Bronchial epithelial cell (primary cell): ENCODE measurements around the gene LHFPL4. TPM values are rescaled to one million over a fixed set of nuclear protein-coding genes. Genes with fewer than 3 reads are reported as not detected.

Experiments
- DNase-seq: peaks from one replicate; pipeline ENCODE4 v3.0.0-alpha.2; 2010; ENCODE audit warnings: low read depth
- FAIRE-seq: peaks from 2 replicates; lab custom pipeline; 2011; peaks lifted over from hg19 to GRCh38; lab: Jason Lieb, UNC
- H3K27me3 ChIP-seq: 2 replicates; pipeline ENCODE4 v1.5.1; 2011; ENCODE audit warnings: low read length; ENCODE audit not compliant: control insufficient read depth, insufficient read depth
- H3K36me3 ChIP-seq: 2 replicates; pipeline ENCODE4 v1.5.1; 2011; ENCODE audit warnings: low read length; ENCODE audit not compliant: control insufficient read depth, insufficient read depth
- H3K4me3 ChIP-seq: 2 replicates; pipeline ENCODE4 v1.5.1; 2011; ENCODE audit warnings: mild to moderate bottlenecking, low read depth, low read length, control low read depth
- CTCF ChIP-seq: IDR thresholded peaks from 2 replicates; pipeline ENCODE4 v1.5.1; 2011; ENCODE audit warnings: mild to moderate bottlenecking, moderate library complexity, low read length, control low read depth, inconsistent platforms; ENCODE audit not compliant: insufficient read depth, severe bottlenecking
- total RNA-seq: library from RNA; depleted of rRNA; stranded (reverse); fragments of >200 nt; gene quantifications from 2 replicates; pipeline ENCODE4 v1.2.1, GENCODE V29; 2014

Gene LHFPL4
- total RNA-seq, 1 donor from 2014 or later: not detected

GRCh38 chr3:9549600-9549999, 4.0 kb downstream of the LHFPL4 start:
- no peak overlapping the region for H3K4me3 ChIP-seq
- FAIRE-seq: no peak
- no peaks in the 10 kb centered on the region for H3K36me3 ChIP-seq
- DNase-seq: no peak
- TF ChIP-seq CTCF: no peak
- H3K27me3 ChIP-seq: peaks cover 5% of the 10 kb centered on the region

DNA sequence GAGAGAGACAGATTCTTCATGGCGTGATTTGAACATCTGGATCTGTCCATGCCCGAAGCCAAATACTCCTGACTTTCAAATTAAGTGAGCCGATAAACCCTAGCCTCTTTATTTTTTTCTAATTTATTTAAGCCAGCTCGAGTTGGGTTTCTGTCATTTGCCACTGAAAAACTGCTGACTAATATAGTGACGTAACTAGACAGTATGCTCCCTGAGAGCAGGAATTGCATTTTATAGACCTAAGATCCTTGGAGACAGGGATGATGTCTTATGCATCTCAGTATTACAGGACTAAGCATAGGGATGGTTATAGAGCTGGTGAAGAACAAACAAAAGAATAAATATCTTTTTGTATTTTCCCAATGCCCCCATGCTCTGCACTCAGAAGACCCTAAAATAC, 4.6 kb downstream of the LHFPL4 start:
- Histone ChIP-seq H3K4me3 (no peak overlapping the region), H3K36me3 (no peaks in the 10 kb centered on the region), H3K27me3 (peaks cover 5% of the 10 kb centered on the region)
- no peak for TF ChIP-seq CTCF
- DNase-seq (no peak), FAIRE-seq (no peak)

DNA sequence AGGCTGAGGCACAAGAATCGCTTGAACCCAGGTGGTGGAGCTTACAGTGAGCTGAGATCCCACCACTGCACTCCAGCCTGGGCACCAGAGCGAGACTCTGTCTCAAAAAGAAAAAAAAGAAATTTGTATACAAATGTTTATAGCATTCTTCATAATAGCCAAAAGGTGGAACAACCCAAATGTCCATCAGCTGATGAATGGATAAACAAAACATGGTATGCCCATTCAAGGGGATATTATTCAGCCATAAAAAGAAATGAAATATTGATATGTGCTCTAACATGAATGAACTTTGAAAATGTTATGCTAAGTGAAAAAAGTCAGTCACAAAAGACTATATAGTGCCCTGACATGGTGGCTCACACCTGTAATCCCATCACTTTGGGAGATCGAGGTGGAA, 11.4 kb downstream of the LHFPL4 start:
- no peaks in the 10 kb centered on the region for H3K36me3 ChIP-seq
- no peak for TF ChIP-seq CTCF
- peaks cover 2% of the 10 kb centered on the region for H3K27me3 ChIP-seq
- FAIRE-seq (no peak), DNase-seq (no peak)
- H3K4me3 ChIP-seq: no peak overlapping the region

GRCh38 chr3:9536212-9536611, 17.4 kb downstream of the LHFPL4 start:
- Histone ChIP-seq H3K36me3 (no peaks in the 10 kb centered on the region), H3K27me3 (peaks cover 2% of the 10 kb centered on the region), H3K4me3 (no peak overlapping the region)
- FAIRE-seq (no peak), DNase-seq (no peak)
- no peak for TF ChIP-seq CTCF

- no peak for TF ChIP-seq CTCF
- Histone ChIP-seq H3K36me3 (no peaks in the 10 kb centered on the region), H3K4me3 (no peak overlapping the region)
Measured at GRCh38 chr3:9534429-9534828, 19.2 kb downstream of the LHFPL4 start.

DNA sequence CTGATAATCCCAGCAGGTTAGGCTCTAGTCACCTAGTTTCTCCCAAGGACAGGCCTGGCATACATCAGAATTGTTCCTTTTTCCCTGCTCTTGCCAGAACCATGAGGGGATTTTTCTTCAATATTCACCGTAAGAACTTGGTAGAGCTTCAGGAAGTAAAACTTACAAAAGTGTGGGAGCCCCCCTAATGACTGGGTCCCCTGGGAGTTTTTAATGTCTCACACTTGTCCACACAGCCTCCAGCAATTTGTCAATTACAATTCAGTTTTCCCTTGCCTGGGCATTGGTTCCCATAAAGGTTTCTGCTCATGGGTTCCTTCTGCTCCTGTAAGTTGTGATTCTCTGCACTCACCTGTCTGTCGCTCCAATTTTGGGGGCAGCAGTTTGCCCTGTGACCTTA, 28.5 kb downstream of the LHFPL4 start:
- no peak for TF ChIP-seq CTCF
- Histone ChIP-seq H3K27me3 (no peaks in the 10 kb centered on the region), H3K36me3 (no peaks in the 10 kb centered on the region), H3K4me3 (no peak overlapping the region)
- DNase-seq (no peak), FAIRE-seq (no peak)

More at GRCh38 chr3:9534429-9534828, 19.2 kb downstream of the LHFPL4 start:
- DNase-seq (no peak), FAIRE-seq (no peak)
- H3K27me3 ChIP-seq: peaks cover 2% of the 10 kb centered on the region
